ENCODE measurements around the gene OR2T27. TPM values are rescaled to one million over a fixed set of nuclear protein-coding genes. Genes with fewer than 3 reads are reported as not detected.

OR2T27 gene
- total RNA-seq, 1 donor from 2014 or later = not detected

DNA sequence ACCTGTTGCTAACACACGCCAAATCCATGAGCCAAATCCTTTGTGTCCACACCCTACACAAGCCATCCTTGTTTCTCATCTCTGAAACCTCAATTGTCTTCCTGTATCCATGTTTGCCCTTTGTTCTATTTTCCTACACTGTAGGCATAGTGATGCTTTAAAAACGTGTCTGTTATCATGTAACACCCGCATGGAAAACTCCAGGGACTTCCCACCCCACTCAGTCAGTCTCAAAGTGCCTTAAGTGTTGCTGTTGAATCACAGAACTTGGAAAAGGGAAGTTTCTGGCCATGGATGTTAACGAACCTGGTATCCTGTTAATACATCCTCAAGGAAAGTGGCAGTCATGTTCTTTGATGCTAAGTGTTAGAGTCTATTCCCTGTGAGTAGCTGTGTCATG, 30.2 kb downstream of the OR2T27 start:
- TF ChIP-seq, protein P1, sequence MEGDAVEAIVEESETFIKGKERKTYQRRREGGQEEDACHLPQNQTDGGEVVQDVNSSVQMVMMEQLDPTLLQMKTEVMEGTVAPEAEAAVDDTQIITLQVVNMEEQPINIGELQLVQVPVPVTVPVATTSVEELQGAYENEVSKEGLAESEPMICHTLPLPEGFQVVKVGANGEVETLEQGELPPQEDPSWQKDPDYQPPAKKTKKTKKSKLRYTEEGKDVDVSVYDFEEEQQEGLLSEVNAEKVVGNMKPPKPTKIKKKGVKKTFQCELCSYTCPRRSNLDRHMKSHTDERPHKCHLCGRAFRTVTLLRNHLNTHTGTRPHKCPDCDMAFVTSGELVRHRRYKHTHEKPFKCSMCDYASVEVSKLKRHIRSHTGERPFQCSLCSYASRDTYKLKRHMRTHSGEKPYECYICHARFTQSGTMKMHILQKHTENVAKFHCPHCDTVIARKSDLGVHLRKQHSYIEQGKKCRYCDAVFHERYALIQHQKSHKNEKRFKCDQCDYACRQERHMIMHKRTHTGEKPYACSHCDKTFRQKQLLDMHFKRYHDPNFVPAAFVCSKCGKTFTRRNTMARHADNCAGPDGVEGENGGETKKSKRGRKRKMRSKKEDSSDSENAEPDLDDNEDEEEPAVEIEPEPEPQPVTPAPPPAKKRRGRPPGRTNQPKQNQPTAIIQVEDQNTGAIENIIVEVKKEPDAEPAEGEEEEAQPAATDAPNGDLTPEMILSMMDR (IDR thresholded peaks at IDR 0.05; ENCODE audit: borderline replicate concordance) = no peak
- Histone ChIP-seq H3K27me3 (ENCODE audit: low read depth) (peaks cover 16% of the 10 kb centered on the region), H3K4me1 (no peaks in the 10 kb centered on the region), H3K27ac (replicated peaks) (no peak overlapping the region), H3K4me3 (no peak overlapping the region), H3K9me3 (replicated peaks) (no peaks in the 10 kb centered on the region), H3K36me3 (no peaks in the 10 kb centered on the region)
- intact Hi-C loops (cut with micrococcal nuclease) = no loop called here
- DNase-seq = no peak

DNA sequence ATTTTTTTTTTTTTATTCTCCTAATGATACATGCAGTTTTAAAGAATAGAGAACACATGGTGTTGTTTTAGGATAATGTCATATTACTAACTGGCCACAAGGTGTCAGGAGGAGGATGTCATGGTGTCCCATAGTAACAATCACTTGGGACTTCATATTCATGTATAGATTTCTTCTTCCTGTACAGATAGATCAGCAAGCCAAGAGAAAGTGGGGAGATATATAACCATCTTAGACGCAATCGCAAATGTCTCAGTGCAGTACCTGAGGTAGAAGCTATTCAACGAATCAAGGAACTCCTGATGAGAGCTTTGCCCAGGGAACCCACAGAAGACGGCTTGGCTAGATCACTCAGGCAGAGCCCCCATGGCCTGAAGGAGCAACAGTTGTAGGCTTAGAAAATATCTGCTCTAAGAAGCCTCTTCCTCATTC, 32.7 kb downstream of the OR2T27 start:
- TF ChIP-seq, protein P1 (IDR thresholded peaks at IDR 0.05; ENCODE audit: borderline replicate concordance) = peak; percentile 62
- Histone ChIP-seq H3K4me3 (no peak overlapping the region), H3K36me3 (no peaks in the 10 kb centered on the region), H3K27me3 (ENCODE audit: low read depth) (peaks cover 10% of the 10 kb centered on the region), H3K4me1 (no peaks in the 10 kb centered on the region), H3K27ac (replicated peaks) (no peak overlapping the region), H3K9me3 (replicated peaks) (no peaks in the 10 kb centered on the region)
- no peak for DNase-seq
- intact Hi-C loops (cut with micrococcal nuclease) = no loop called here

DNA sequence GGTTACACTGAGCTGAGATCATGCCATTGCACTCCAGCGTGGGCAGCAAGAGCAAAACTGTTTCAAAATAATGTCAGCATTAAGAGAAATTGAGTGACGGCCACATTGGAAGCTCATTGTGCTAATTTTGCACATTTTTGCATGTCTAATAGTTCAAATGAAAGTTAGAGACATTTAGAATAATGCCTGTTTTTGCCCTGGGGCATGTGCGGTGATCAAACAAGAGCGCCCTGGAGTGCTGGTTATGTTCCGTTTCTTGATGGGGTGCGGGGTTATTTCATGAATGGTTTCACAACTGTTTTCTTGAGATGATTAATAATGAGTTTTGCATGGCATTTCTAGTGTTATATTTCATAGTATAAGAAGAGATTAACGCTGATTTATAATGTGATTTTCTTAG, 33.6 kb downstream of the OR2T27 start:
- Histone ChIP-seq H3K36me3 (no peaks in the 10 kb centered on the region), H3K4me3 (no peak overlapping the region), H3K4me1 (no peaks in the 10 kb centered on the region), H3K27me3 (ENCODE audit: low read depth) (peaks cover 10% of the 10 kb centered on the region), H3K9me3 (replicated peaks) (no peaks in the 10 kb centered on the region), H3K27ac (replicated peaks) (no peak overlapping the region)
- no peak for DNase-seq
- TF ChIP-seq, protein P1 (IDR thresholded peaks at IDR 0.05; ENCODE audit: borderline replicate concordance) = no peak
- intact Hi-C loops (cut with micrococcal nuclease) = no loop called here

DNA sequence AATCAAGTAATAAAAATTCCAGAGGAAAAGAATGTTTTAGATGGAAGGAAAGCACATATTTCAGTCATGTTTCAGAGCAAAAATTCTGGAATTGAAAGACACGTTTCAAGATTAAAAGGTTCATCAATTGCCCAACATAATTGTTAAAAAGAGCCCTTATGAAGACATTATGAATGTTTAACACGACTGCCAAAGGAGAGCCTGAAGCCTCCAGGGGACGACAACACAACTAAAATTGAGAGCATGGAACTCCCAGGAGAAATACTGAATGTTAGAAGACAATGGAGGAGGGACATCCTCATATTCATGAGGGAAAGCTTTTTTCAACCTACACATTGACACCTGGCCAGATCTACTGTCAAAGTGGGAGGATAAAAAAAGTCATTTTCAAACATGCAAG, 36.5 kb downstream of the OR2T27 start:
- peaks cover 3% of the 10 kb centered on the region for H3K27me3 ChIP-seq (ENCODE audit: low read depth)
- H3K4me1 ChIP-seq = no peaks in the 10 kb centered on the region
- no peak overlapping the region for H3K4me3 ChIP-seq
- H3K36me3 ChIP-seq = no peaks in the 10 kb centered on the region
- intact Hi-C loops (cut with micrococcal nuclease) = no loop called here
- TF ChIP-seq, protein P1 (IDR thresholded peaks at IDR 0.05; ENCODE audit: borderline replicate concordance) = peak; percentile 69
- peak; percentile 28 for DNase-seq
- no peak overlapping the region for H3K27ac ChIP-seq (replicated peaks)
- no peaks in the 10 kb centered on the region for H3K9me3 ChIP-seq (replicated peaks)

DNA sequence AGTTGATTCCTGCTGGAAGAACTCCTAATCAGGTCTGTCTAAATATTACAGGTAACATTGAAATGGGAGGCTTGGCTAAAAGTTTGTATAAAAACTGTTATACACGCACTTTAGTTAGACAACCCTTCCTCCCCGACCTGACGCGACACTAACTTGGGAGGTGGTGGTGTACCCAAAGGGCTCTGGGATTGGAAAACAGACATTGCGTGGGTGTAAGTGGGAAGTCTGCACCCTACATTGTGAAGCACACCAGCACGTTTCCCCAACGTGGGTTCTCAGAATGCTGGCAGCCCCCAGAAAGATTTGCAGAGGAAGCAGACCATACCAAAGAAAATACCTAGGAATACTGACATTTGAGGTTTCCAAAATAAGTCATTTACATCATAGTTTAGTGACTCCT, 37.2 kb downstream of the OR2T27 start:
- H3K4me1 ChIP-seq = no peaks in the 10 kb centered on the region
- H3K36me3 ChIP-seq = no peaks in the 10 kb centered on the region
- H3K9me3 ChIP-seq (replicated peaks) = no peaks in the 10 kb centered on the region
- intact Hi-C loops (cut with micrococcal nuclease) = no loop called here
- no peak overlapping the region for H3K27ac ChIP-seq (replicated peaks)
- peaks cover 3% of the 10 kb centered on the region for H3K27me3 ChIP-seq (ENCODE audit: low read depth)
- TF ChIP-seq, protein P1 (IDR thresholded peaks at IDR 0.05; ENCODE audit: borderline replicate concordance) = no peak
- no peak for DNase-seq
- H3K4me3 ChIP-seq = no peak overlapping the region

DNA sequence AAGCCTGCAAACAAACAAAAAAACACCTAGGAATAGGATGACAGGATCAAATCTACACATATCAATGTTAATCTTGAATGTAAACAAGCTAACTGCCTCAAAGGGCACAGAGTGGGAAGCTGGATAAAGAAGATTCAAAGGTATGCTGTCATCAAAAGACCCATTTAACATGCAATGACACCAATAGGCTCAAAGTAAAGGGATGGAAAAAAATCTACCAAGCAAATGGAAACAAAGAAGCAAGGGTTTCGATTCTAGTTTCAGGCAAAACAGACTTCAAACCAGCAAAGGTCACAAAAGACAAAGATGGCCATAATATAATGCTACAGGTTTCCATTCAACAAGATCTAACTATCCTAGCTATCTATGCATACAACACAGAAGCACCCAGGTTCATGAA, 41.6 kb downstream of the OR2T27 start:
- Histone ChIP-seq H3K27ac (replicated peaks) (no peak overlapping the region), H3K4me3 (no peak overlapping the region), H3K9me3 (replicated peaks) (no peaks in the 10 kb centered on the region), H3K36me3 (no peaks in the 10 kb centered on the region), H3K4me1 (no peaks in the 10 kb centered on the region), H3K27me3 (ENCODE audit: low read depth) (peaks cover 6% of the 10 kb centered on the region)
- TF ChIP-seq, protein P1 (IDR thresholded peaks at IDR 0.05; ENCODE audit: borderline replicate concordance) = no peak
- intact Hi-C loops (cut with micrococcal nuclease) = no loop called here
- DNase-seq = no peak
